ENCODE results near the gene NCOR1. TPM values are rescaled to one million over a fixed set of nuclear protein-coding genes. Genes with fewer than 3 reads are reported as not detected.

The NCOR1 gene
- polyA plus RNA-seq, 3 donors = 23.2 to 47.0 (median 37.9) TPM

DNA sequence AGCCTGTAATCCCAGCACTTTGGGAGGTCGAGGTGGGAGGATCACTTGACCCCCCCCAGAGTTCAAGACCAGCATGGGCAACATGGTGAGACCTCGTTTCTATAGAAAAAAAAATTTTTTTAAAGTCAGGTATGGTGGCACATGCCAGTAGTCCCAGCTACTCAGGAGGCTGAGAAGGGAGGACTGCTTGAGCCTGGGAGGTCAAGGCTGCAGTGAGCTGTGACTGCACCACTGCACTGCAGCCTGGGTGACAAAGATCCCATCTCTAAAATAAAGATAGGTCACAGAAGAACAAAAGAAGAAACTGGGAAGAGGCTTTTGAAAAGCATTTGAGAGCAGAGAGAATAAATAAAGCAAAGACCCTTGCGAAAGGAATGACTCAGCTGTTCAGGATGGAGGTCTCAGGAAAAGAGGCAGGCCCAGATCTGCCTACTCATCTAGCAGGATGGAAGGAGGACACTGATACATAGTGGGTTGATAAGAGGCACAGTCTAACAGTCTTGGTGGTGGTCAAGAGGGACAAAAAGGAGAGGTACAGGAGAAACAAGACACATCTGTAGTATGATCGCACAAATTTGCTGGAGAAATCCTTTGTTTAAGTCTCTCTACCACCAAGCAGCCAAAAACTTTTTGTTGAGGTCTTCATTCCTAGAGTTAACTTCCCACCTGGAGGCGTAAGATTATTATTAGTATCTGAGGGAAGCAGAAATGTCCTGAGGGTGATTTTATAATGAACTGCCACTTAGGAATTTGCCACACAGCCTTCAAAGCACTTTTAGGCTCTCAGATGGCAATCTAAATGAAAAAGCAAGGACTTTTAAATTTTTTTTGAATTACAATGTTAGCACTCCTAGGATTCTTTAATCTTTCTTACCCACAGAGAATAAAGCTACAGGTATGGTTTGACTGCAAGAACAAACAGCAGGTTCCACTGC is 233.4 kb downstream of the NCOR1 start:
- no peak overlapping the region for H3K4me2 ChIP-seq (replicated peaks; ENCODE audit: extremely low read depth, low read length, poor library complexity, severe bottlenecking)

DNA sequence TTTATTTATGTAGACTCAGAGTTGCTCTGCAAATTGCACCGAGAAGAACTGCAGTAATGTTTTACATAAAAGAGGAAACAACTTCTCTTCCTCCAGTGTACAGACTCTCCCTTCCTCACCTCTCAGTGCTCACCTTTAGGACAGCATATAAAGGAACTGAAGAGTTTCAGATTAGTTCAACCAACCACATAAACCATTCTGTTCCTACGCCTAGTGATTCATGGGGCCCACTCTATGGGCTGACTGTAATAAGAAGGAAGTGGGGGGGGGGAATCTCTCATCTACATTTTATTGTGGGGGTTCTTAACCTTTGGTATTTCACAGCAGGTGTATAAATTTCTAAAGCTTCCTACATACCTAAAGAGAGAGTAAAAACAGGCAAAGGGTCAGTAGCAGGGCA is 234.1 kb downstream of the NCOR1 start:
- H3K36me3 Mint-ChIP-seq = peaks cover 68 to 76% of the 10 kb centered on the region in 2 donors
- Histone ChIP-seq H3K36me3 (replicated peaks in 1 of 2; ENCODE audit: control insufficient read depth in 1 of 2, insufficient read depth in 2 of 2, low read length in 2 of 2) (peaks cover 54 to 89% of the 10 kb centered on the region in 2 donors), H2AFZ (ENCODE audit: insufficient read depth, low read depth, low read length, poor library complexity, severe bottlenecking) (no peak overlapping the region), H3K27ac (ENCODE audit: low read depth in 1 of 2, low read length in 2 of 2) (peak overlapping the region in 1 of 2 donors; percentile 47), H3K4me1 (ENCODE audit: control insufficient read depth in 1 of 2, insufficient read depth in 2 of 2, low read length in 2 of 2) (peaks cover 20 to 27% of the 10 kb centered on the region in 2 donors), H4K20me1 (ENCODE audit: insufficient read depth, low read length) (peaks cover 11% of the 10 kb centered on the region), H3K79me2 (ENCODE audit: insufficient read depth, low read length) (no peaks in the 10 kb centered on the region), H3K9ac (ENCODE audit: insufficient read depth, low read length, poor library complexity, severe bottlenecking) (no peak overlapping the region), H3K27me3 (ENCODE audit: control insufficient read depth in 2 of 2, insufficient read depth in 2 of 2, low read length in 2 of 2) (no peaks in the 10 kb centered on the region), H3K9me3 (replicated peaks in 1 of 2; ENCODE audit: control insufficient read depth in 1 of 2, insufficient read depth in 1 of 2, low read length in 2 of 2) (no peaks in the 10 kb centered on the region), H3K4me3 (replicated peaks in 1 of 3; ENCODE audit: low read depth in 2 of 3, low read length in 3 of 3) (no peak overlapping the region), H3K4me2 (replicated peaks; ENCODE audit: extremely low read depth, low read length, poor library complexity, severe bottlenecking) (no peak overlapping the region)
- DNase-seq = peak in 2 of 3 donors; percentile 26 to 49
- intact Hi-C loops (cut with micrococcal nuclease) = no loop called here
- H3K9me3 Mint-ChIP-seq = no peaks in the 10 kb centered on the region
- no peak overlapping the region for H3K4me3 Mint-ChIP-seq
- H3K4me1 Mint-ChIP-seq = peaks cover 19% of the 10 kb centered on the region
- H3K27me3 Mint-ChIP-seq (ENCODE audit: low read depth in 3 of 3) = no peaks in the 10 kb centered on the region
- H3K27ac Mint-ChIP-seq = peak overlapping the region in 6 of 7 donors; percentile 4 to 89 (median 48)
- no CpG with 5 or more reads among the region's 2 CpGs for WGBS (ENCODE audit: insufficient coverage)
- TF ChIP-seq, protein P1, sequence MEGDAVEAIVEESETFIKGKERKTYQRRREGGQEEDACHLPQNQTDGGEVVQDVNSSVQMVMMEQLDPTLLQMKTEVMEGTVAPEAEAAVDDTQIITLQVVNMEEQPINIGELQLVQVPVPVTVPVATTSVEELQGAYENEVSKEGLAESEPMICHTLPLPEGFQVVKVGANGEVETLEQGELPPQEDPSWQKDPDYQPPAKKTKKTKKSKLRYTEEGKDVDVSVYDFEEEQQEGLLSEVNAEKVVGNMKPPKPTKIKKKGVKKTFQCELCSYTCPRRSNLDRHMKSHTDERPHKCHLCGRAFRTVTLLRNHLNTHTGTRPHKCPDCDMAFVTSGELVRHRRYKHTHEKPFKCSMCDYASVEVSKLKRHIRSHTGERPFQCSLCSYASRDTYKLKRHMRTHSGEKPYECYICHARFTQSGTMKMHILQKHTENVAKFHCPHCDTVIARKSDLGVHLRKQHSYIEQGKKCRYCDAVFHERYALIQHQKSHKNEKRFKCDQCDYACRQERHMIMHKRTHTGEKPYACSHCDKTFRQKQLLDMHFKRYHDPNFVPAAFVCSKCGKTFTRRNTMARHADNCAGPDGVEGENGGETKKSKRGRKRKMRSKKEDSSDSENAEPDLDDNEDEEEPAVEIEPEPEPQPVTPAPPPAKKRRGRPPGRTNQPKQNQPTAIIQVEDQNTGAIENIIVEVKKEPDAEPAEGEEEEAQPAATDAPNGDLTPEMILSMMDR (IDR thresholded peaks at IDR 0.05) = no peak

More for the DNA sequence above, 233.4 kb downstream of the NCOR1 start:
- Histone ChIP-seq H4K20me1 (ENCODE audit: insufficient read depth, low read length) (peaks cover 11% of the 10 kb centered on the region), H3K4me3 (replicated peaks in 1 of 3; ENCODE audit: low read depth in 2 of 3, low read length in 3 of 3) (no peak overlapping the region), H3K9ac (ENCODE audit: insufficient read depth, low read length, poor library complexity, severe bottlenecking) (no peak overlapping the region), H3K36me3 (replicated peaks in 1 of 2; ENCODE audit: control insufficient read depth in 1 of 2, insufficient read depth in 2 of 2, low read length in 2 of 2) (peaks cover 54 to 89% of the 10 kb centered on the region in 2 donors), H3K9me3 (replicated peaks in 1 of 2; ENCODE audit: control insufficient read depth in 1 of 2, insufficient read depth in 1 of 2, low read length in 2 of 2) (no peaks in the 10 kb centered on the region), H2AFZ (ENCODE audit: insufficient read depth, low read depth, low read length, poor library complexity, severe bottlenecking) (no peak overlapping the region), H3K79me2 (ENCODE audit: insufficient read depth, low read length) (no peaks in the 10 kb centered on the region), H3K27me3 (ENCODE audit: control insufficient read depth in 2 of 2, insufficient read depth in 2 of 2, low read length in 2 of 2) (no peaks in the 10 kb centered on the region), H3K27ac (ENCODE audit: low read depth in 1 of 2, low read length in 2 of 2) (peak overlapping the region in 1 of 2 donors; percentile 47), H3K4me1 (ENCODE audit: control insufficient read depth in 1 of 2, insufficient read depth in 2 of 2, low read length in 2 of 2) (peaks cover 20 to 27% of the 10 kb centered on the region in 2 donors)
- no peak overlapping the region for H3K4me3 Mint-ChIP-seq
- H3K36me3 Mint-ChIP-seq = peaks cover 70 to 78% of the 10 kb centered on the region in 2 donors
- TF ChIP-seq, protein P1 (IDR thresholded peaks at IDR 0.05) = no peak
- H3K27me3 Mint-ChIP-seq (ENCODE audit: low read depth in 3 of 3) = no peaks in the 10 kb centered on the region
- peak overlapping the region; percentile 4 to 89 (median 68) for H3K27ac Mint-ChIP-seq
- peak in 1 of 3 donors; percentile 30 for DNase-seq
- WGBS (ENCODE audit: insufficient coverage) = 43% methylated on average over 2 of the region's 5 CpGs
- no peaks in the 10 kb centered on the region for H3K9me3 Mint-ChIP-seq
- intact Hi-C loops (cut with micrococcal nuclease) = no loop called here
- peaks cover 19% of the 10 kb centered on the region for H3K4me1 Mint-ChIP-seq

Small RNA genes within 50 kb of the gene (small RNA-seq; reads per million reads assigned to genes)
- gene RNU6-314P (ENCODE audit: insufficient read length, low read depth) (not detected), gene RNU6-862P (ENCODE audit: insufficient read length, low read depth) (not detected)

Other genes with a start within 250 kb of the NCOR1 start
- 10 to 100 TPM; 43.1 to 70.1 (median 67.1) TPM for gene ZSWIM7, start 215.8 kb downstream of the NCOR1 start, polyA plus RNA-seq
- gene TTC19, start 215.7 kb downstream of the NCOR1 start, polyA plus RNA-seq = 10 to 100 TPM in 2 of 3 donors, 1 to 10 TPM in 1; 7.6 to 22.2 (median 20.6) TPM
- 10 to 100 TPM in 1 of 3 donors, 1 to 10 TPM in 2; 3.6 to 44.2 (median 4.0) TPM for gene PIGL, start 1.7 kb upstream of the NCOR1 start, polyA plus RNA-seq
- gene CENPV, start 137.9 kb upstream of the NCOR1 start, polyA plus RNA-seq = 1 to 10 TPM in 1 of 3 donors, under 1 TPM in 2; 0.50 to 1.1 (median 0.80) TPM
- 1,000 to 10,000 TPM; 1,176 to 1,365 (median 1,282) TPM for gene UBB, start 165.6 kb upstream of the NCOR1 start, polyA plus RNA-seq
- gene TRPV2, start 200.0 kb upstream of the NCOR1 start, polyA plus RNA-seq = 10 to 100 TPM; 51.4 to 66.3 (median 58.2) TPM

All from CD14-positive monocyte (primary cell).